ENCODE data around the gene TMEM169. TPM values are rescaled to one million over a fixed set of nuclear protein-coding genes. Genes with fewer than 3 reads are reported as not detected.

TMEM169 gene
- total and polyA plus RNA-seq, 4 donors: 0.42 to 1.9 (median 0.80) TPM

GRCh38 chr2:216047397-216047796 lies 34.3 kb upstream of the TMEM169 start:
- H3K27ac ChIP-seq (ENCODE audit: low read depth in 1 of 2, low read length in 2 of 2): no peak overlapping the region
- 96% methylated on average over 2 of the region's 2 CpGs for WGBS

DNA sequence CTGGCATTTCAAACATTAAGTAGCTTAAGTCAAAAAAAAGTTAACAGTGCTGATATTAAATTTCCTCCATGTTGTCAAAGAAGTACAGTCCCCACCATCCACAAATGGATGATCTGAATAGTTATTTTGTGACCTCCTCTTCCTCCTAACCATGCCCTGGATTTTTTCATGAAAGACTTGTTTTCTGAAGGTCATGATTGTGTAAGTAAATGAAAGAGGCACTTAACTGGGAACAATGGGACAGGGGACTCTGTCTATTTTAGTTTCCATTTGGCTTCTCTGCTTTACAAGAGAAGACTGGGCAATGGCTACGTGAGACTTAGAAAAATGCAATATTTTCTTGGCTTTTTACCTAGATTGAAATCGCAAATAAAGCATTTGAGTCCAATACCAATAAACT lies 32.3 kb upstream of the TMEM169 start:
- TF ChIP-seq REST (IDR thresholded peaks at IDR 0.05) (no peak), HNF4A (conservative IDR thresholded peaks at IDR 0.05) (no peak), RXRA (IDR thresholded peaks at IDR 0.05) (no peak), TAF1 (conservative IDR thresholded peaks at IDR 0.05) (no peak), FOXA1 (IDR thresholded peaks at IDR 0.05) (no peak), ZBTB33 (IDR thresholded peaks at IDR 0.05) (no peak), JUND (IDR thresholded peaks at IDR 0.05) (no peak), YY1 (IDR thresholded peaks at IDR 0.05) (no peak), EGR1 (IDR thresholded peaks at IDR 0.05; ENCODE audit: low read depth in 2 of 2) (no peak), HNF4G (IDR thresholded peaks at IDR 0.05) (no peak)
- TF ChIP-seq, protein P1, sequence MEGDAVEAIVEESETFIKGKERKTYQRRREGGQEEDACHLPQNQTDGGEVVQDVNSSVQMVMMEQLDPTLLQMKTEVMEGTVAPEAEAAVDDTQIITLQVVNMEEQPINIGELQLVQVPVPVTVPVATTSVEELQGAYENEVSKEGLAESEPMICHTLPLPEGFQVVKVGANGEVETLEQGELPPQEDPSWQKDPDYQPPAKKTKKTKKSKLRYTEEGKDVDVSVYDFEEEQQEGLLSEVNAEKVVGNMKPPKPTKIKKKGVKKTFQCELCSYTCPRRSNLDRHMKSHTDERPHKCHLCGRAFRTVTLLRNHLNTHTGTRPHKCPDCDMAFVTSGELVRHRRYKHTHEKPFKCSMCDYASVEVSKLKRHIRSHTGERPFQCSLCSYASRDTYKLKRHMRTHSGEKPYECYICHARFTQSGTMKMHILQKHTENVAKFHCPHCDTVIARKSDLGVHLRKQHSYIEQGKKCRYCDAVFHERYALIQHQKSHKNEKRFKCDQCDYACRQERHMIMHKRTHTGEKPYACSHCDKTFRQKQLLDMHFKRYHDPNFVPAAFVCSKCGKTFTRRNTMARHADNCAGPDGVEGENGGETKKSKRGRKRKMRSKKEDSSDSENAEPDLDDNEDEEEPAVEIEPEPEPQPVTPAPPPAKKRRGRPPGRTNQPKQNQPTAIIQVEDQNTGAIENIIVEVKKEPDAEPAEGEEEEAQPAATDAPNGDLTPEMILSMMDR (IDR thresholded peaks at IDR 0.05; ENCODE audit: low read depth, low read length, missing input control): no peak
- TF ChIP-seq, protein P2, sequence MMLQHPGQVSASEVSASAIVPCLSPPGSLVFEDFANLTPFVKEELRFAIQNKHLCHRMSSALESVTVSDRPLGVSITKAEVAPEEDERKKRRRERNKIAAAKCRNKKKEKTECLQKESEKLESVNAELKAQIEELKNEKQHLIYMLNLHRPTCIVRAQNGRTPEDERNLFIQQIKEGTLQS (IDR thresholded peaks at IDR 0.05): no peak
- peaks cover 4 to 47% (median 29%) of the 10 kb centered on the region in 4 donors for H3K36me3 ChIP-seq (ENCODE audit: control insufficient read depth in 4 of 4, insufficient read depth in 3 of 4, low read depth in 1 of 4, low read length in 3 of 4)
- H3K9ac ChIP-seq (ENCODE audit: low read depth in 1 of 2, low read length in 2 of 2): no peak overlapping the region
- no peaks in the 10 kb centered on the region for H3K4me1 ChIP-seq (ENCODE audit: control insufficient read depth in 4 of 4, insufficient read depth in 4 of 4, low read length in 3 of 4)
- H3K4me3 ChIP-seq (ENCODE audit: low read depth in 1 of 3, low read length in 3 of 3): no peak overlapping the region
- no peak overlapping the region for H3K27ac ChIP-seq (ENCODE audit: low read depth in 1 of 2, low read length in 2 of 2)
- WGBS: 92% methylated on average over 2 of the region's 2 CpGs
- no peaks in the 10 kb centered on the region for H3K9me3 ChIP-seq (ENCODE audit: control insufficient read depth in 4 of 4, low read length in 3 of 4)
- H3K27me3 ChIP-seq (ENCODE audit: control insufficient read depth in 4 of 4, insufficient read depth in 4 of 4, low read length in 3 of 4): no peaks in the 10 kb centered on the region
- DNase-seq (ENCODE audit: low spot score): no peak

More at GRCh38 chr2:216047397-216047796, 34.3 kb upstream of the TMEM169 start:
- no peaks in the 10 kb centered on the region for H3K9me3 ChIP-seq (ENCODE audit: control insufficient read depth in 4 of 4, low read length in 3 of 4)
- H3K4me3 ChIP-seq (ENCODE audit: low read depth in 1 of 3, low read length in 3 of 3): no peak overlapping the region
- H3K27me3 ChIP-seq (ENCODE audit: control insufficient read depth in 4 of 4, insufficient read depth in 4 of 4, low read length in 3 of 4): no peaks in the 10 kb centered on the region
- no peak for DNase-seq (ENCODE audit: low spot score)
- no peaks in the 10 kb centered on the region for H3K4me1 ChIP-seq (ENCODE audit: control insufficient read depth in 4 of 4, insufficient read depth in 4 of 4, low read length in 3 of 4)
- no peak overlapping the region for H3K9ac ChIP-seq (ENCODE audit: low read depth in 1 of 2, low read length in 2 of 2)
- peaks cover 9 to 60% (median 41%) of the 10 kb centered on the region in 4 donors for H3K36me3 ChIP-seq (ENCODE audit: control insufficient read depth in 4 of 4, insufficient read depth in 3 of 4, low read depth in 1 of 4, low read length in 3 of 4)
- TF ChIP-seq EGR1 (IDR thresholded peaks at IDR 0.05; ENCODE audit: low read depth in 2 of 2) (no peak), ZBTB33 (IDR thresholded peaks at IDR 0.05) (no peak), MAX (IDR thresholded peaks at IDR 0.05) (no peak)
